CD4-positive, alpha-beta T cell treated with Interleukin-1 beta for 1 hour (primary cell): Measurements from ENCODE around the gene KRTAP5-8.
"Not testable (repeated sequence)": the region's sequence is repeated elsewhere in the genome, so short reads cannot be mapped to it uniquely, and the experiment has no call there.

Source experiments
- DNase-seq, 2 donors: peaks; one replicate each; pipeline ENCODE4 v3.0.0-alpha.2; 2020 to 2022

Gene KRTAP5-8

GRCh38 chr11:71518506-71519471 lies 19.0 kb upstream of the KRTAP5-8 start:
- no peak for DNase-seq

GRCh38 chr11:71519546-71519945 lies 18.3 kb upstream of the KRTAP5-8 start:
- no peak for DNase-seq

- DNase-seq = no peak
Observed at GRCh38 chr11:71525188-71525937, 12.5 kb upstream of the KRTAP5-8 start.

DNA sequence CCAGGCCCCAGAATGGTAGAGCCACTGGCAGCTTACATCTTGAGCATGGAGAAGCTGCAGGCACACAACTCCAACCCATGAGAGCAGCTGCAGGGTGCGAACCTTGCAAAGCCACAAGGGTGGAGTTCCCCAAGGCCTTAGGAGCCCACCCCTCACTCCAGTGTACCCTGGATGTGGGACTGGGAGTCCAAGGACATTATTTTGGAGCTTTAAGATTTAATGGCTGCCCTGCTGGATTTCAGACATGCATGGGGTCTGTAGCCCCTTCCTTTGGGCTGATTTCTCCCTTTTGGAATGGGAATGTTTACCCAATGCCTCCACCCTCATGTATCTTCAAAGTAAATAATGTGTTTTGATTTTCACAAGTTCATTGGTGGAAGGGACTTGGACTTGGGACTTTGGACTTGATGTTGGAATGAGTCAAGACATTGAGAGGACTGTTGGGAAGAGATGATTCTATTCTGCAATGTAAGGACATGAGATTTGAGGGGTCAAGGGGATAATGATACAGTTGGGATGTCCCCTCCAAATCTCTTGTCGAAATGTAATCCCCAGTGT lies 11.8 kb upstream of the KRTAP5-8 start:
- DNase-seq = no peak

DNA sequence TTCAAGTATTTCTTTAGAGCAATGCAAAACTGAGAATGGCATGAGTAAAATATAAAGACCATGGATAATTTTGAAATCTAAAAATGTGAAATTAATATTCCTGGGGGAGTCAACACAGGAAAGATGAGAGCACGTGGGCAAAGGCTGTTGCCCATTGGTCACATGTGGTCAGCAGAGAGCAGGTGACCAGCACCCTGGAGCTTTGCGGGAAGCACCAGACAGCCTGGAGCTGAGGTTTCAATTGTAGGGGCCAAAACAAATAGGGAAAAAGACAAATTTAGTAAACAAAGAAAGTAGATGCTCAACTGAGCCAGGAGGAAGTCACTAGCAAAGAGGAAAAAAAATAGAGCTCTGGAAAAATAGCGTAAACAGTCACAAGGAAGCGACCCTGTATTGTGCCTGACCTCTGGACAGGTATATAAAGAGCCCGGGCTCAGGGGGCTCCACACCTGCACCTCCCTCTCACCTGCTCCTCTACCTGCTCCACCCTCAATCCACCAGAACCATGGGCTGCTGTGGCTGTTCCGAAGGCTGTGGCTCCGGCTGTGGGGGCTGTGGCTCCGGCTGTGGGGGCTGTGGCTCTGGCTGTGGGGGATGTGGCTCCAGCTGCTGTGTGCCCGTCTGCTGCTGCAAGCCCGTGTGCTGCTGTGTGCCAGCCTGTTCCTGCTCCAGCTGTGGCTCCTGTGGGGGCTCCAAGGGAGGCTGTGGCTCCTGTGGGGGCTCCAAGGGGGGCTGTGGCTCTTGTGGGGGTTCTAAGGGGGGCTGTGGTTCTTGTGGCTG lies 10.8 kb upstream of the KRTAP5-8 start, which contains the start of gene KRTAP5-7:
Gene KRTAP5-7, plus strand, starts transcription at position 472 of the 780 bp plus-strand sequence. Its CDS starts 34 bp downstream, at position 506.
- DNase-seq = not testable (repeated sequence)

- no peak for DNase-seq
Observed at GRCh38 chr11:71527576-71528210, 10.1 kb upstream of the KRTAP5-8 start.

- DNase-seq = no peak
Observed at GRCh38 chr11:71530602-71531001, 7.2 kb upstream of the KRTAP5-8 start.

GRCh38 chr11:71532036-71532610 lies 5.7 kb upstream of the KRTAP5-8 start:
- DNase-seq = no peak

DNA sequence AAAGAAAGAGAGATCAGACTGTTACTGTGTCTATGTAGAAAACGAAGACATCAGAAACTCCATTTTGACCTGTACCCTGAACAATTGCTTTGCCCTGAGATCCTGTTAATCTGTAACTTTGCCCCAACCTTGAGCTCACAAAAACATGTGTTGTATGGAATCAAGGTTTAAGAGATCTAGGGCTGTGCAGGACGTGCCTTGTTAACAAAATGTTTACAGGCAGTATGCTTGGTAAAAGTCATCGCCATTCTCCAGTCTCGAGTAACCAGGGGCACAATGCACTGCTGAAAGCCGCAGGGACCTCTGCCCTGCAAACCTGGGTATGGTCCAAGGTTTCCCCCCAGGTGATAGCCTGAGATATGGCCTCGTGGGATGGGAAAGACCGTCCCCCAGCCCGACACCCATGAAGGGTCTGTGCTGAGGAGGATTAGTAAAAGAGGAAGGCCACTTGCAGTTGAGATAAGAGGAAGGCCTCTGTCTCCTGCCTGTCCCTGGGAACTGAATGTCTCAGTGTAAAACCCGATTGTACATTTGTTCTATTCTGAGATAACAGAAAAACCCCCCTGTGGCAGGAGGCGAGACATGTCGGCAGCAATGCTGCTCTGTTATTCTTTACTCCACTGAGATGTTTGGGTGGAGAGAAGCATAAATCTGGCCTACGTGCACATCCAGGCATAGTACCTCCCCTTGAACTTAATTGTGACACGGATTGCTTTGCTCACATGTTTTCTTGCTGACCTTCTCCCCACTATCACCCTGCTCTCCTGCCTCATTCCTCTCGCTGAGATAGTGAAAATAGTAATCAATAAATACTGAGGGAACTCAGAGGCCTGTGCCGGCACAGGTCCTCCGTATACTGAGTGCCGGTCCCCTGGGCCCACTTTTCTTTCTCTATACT lies 2.9 kb upstream of the KRTAP5-8 start:
- not testable (repeated sequence) for DNase-seq

DNA sequence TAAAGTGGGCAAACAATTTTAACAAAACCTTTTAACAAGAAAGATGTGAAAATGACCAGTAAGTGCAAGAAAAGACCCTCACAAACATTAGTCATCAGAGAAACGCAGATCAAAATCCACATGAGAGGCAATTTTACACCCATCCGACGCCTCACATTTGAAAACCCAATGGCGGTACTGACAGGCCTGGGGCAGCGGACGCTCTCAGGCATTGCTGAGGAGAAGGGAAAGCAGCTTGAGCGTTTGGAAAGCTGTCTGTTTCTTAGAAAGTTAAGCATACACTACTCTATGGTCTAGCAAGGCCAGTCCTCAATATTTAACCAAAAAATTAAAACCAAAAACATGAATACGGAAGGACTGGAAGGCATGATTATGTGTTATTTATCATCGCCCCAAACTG lies 2.0 kb upstream of the KRTAP5-8 start:
- no peak for DNase-seq

GRCh38 chr11:71537537-71537936 lies 288 bp upstream of the KRTAP5-8 start:
- no peak for DNase-seq

GRCh38 chr11:71538666-71538990 lies 803 bp downstream of the KRTAP5-8 start:
- no peak for DNase-seq

DNA sequence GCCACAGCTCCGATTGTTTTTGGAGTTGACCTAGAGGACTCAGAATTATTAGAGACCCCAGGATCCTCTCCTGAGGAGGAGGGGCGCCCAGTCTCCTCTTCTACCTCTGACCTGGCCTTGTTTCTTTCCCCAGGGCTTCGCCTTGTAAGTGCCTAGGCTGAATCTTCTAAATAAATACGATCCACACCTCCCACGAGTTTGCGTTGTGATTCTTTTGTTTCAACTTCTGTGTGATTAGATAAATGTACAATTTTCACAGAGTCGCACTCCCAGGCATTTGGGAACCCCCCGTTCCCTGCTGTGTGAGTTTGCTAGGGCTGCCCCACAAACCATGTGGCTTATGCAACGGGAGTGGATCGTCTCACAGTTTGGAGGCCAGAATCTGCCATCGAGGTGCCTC lies 1.2 kb downstream of the KRTAP5-8 start:
- no peak for DNase-seq

- DNase-seq = not testable (repeated sequence)
Observed at GRCh38 chr11:71539971-71540370, 2.1 kb downstream of the KRTAP5-8 start.

- DNase-seq = not testable (repeated sequence)
Observed at GRCh38 chr11:71540521-71541304, 2.9 kb downstream of the KRTAP5-8 start.

DNA sequence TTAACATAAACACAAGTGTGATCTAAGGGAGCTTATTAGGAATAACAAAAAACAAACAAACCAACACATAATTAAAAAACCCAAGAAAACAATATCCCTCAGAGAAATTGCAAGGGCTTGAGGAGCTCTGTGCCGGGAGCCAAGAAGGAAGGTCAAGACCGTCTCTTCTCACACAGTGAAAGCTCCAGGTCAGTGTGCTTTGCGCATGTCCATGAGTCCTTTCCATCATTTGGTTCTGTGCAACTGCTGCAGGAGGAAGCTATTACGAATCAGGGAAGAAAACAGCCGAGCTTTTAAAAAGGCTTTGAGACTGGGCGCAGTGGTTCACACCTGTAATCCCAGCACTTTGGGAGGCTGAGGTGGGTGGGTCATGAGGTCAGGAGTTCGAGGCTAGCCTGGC lies 4.6 kb downstream of the KRTAP5-8 start:
- DNase-seq = no peak

GRCh38 chr11:71542879-71543777 lies 5.3 kb downstream of the KRTAP5-8 start:
- no peak for DNase-seq

- no peak for DNase-seq
Observed at GRCh38 chr11:71543866-71544265, 6.0 kb downstream of the KRTAP5-8 start.
